Prostate gland (tissue), 2 donors: Measurements from ENCODE around the gene ULK4.

Experiments used
- CTCF ChIP-seq, 4 experiments: fragments of 200-600 bp in 2 of 4; fragments of 450-650 bp in 2 of 4; sonication (generic) in 2 of 4; IDR thresholded peaks; 1 replicate in 3 of 4; 2 replicates in 1 of 4; pipeline ENCODE4 v1.5.1; 2016 to 2019; ENCODE audit warnings: antibody characterized with exemption in 4 of 4, mild to moderate bottlenecking in 2 of 4, moderate library complexity in 2 of 4
- POLR2A ChIP-seq: fragments of 450-650 bp; IDR thresholded peaks from one replicate; pipeline ENCODE4 v1.6.1; 2016; ENCODE audit warnings: antibody characterized with exemption, mild to moderate bottlenecking

DNA sequence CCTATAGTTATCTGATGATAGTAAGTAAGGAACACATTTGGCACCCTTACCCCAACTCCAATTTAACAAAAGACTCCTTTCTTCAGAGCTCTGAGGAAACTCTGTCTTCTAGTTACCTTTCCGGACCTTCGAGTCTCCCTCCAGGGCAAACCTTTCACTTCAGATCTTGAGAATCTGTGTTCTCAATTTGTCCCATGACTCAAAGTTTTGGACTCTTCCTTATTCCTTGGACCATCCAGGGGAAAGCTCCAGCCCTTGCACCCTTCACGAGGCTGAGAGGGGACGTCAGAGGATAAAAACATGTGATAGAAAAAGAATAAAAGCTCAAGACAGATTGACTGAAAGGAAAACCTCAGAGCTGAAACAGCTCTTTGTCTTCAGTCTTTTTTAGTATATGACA is 685.7 kb downstream of the ULK4 start:
- TF ChIP-seq CTCF (IDR thresholded peaks at IDR 0.05) (no peak), POLR2A (no peak)
